DMS114 treated with DMSO at 0.1 percent for 48 hours (cell line): ENCODE measurements around the gene HAP1.
A peak's percentile ranks its signal among the peaks of the same experiment; 100 is the strongest.

Experiments used
- DNase-seq: peaks from one replicate; lab custom pipeline; 2025; ENCODE audit not compliant: unreplicated experiment; lab: John Stamatoyannopoulos, UW

HAP1 gene

GRCh38 chr17:41763327-41763726 is 28.9 kb upstream of the HAP1 start:
- DNase-seq: no peak

- no peak for DNase-seq
These were observed 28.4 kb upstream of the HAP1 start for GRCh38 chr17:41762841-41763240.

GRCh38 chr17:41762391-41762790 is 27.9 kb upstream of the HAP1 start:
- no peak for DNase-seq

- DNase-seq: no peak
These were observed 26.4 kb upstream of the HAP1 start for GRCh38 chr17:41760878-41761277.

- DNase-seq: no peak
These were observed 24.2 kb upstream of the HAP1 start for GRCh38 chr17:41758601-41759000.

GRCh38 chr17:41754066-41754465 is 19.6 kb upstream of the HAP1 start:
- no peak for DNase-seq

GRCh38 chr17:41751288-41751687 is 16.8 kb upstream of the HAP1 start:
- no peak for DNase-seq

GRCh38 chr17:41750862-41751261 is 16.4 kb upstream of the HAP1 start:
- DNase-seq: no peak

- no peak for DNase-seq
These were observed 13.8 kb upstream of the HAP1 start for GRCh38 chr17:41748275-41748674.

- no peak for DNase-seq
These were observed 7.3 kb upstream of the HAP1 start for GRCh38 chr17:41741709-41742108.

GRCh38 chr17:41740506-41740905 is 6.1 kb upstream of the HAP1 start:
- no peak for DNase-seq

- no peak for DNase-seq
These were observed 5.4 kb upstream of the HAP1 start for GRCh38 chr17:41739661-41740352.

GRCh38 chr17:41738801-41739112 is 4.3 kb upstream of the HAP1 start:
- no peak for DNase-seq

- DNase-seq: peak; percentile 74
These were observed 3.8 kb upstream of the HAP1 start for GRCh38 chr17:41738077-41738800.

GRCh38 chr17:41737680-41738023 is 3.2 kb upstream of the HAP1 start:
- DNase-seq: no peak

GRCh38 chr17:41736983-41737679 is 2.7 kb upstream of the HAP1 start:
- no peak for DNase-seq

GRCh38 chr17:41735744-41736143 is 1.3 kb upstream of the HAP1 start:
- no peak for DNase-seq

- no peak for DNase-seq
These were observed 488 bp upstream of the HAP1 start for GRCh38 chr17:41734949-41735313.

- no peak for DNase-seq
These were observed 900 bp downstream of the HAP1 start for GRCh38 chr17:41733348-41734138.

GRCh38 chr17:41731836-41732235 is 2.6 kb downstream of the HAP1 start:
- no peak for DNase-seq

GRCh38 chr17:41730479-41730878 is 4.0 kb downstream of the HAP1 start:
- no peak for DNase-seq

- DNase-seq: no peak
These were observed 6.4 kb downstream of the HAP1 start for GRCh38 chr17:41728056-41728455.
